ENCODE measurements around the gene ROCK2. TPM values are rescaled to one million over a fixed set of nuclear protein-coding genes. Genes with fewer than 3 reads are reported as not detected.

The ROCK2 gene
- total RNA-seq, 2 experiments from 2014 or later = 16.6 to 19.2 TPM

DNA sequence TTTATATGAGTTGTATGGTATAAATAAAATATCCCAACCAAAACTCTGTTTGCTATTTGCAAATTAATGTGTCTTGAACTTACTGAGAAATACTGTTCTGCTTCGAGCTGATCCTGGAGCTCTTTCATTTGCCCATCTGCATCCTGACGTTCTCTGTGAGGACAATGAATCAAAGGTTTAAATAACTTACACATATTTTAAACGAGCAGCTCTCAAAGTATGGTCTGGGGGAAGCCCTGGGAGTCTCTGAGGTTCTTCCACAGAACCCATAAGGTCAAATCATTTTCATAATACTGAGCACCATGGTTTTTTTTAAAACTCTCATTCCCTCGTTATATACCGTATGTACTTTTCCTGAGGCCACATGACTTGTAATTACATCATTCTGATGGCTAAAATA is 142.5 kb downstream of the ROCK2 start:
- ChIA-PET CTCF (interaction anchor here (1.1 kb wide), 1 partner anchor 118 kb away, joined by 3 read pairs; no protein-coding TSS in a partner anchor), POLR2A (no interaction called here)
- Mint-ChIP-seq H3K4me1 (ENCODE audit: low read depth) (peaks cover 16% of the 10 kb centered on the region), H3K27ac (no peak overlapping the region), H3K27me3 (no peaks in the 10 kb centered on the region), H3K4me3 (no peak overlapping the region), H3K36me3 (peaks cover 7% of the 10 kb centered on the region), H3K9me3 (no peaks in the 10 kb centered on the region)
- intact Hi-C loops (cut with micrococcal nuclease) = loop anchor here (2.0 to 10.0 kb wide), 2 partner anchors 47 to 143 kb away; partner anchors contain the start of genes ROCK2 and SLC66A3
- DNase-seq = no peak

DNA sequence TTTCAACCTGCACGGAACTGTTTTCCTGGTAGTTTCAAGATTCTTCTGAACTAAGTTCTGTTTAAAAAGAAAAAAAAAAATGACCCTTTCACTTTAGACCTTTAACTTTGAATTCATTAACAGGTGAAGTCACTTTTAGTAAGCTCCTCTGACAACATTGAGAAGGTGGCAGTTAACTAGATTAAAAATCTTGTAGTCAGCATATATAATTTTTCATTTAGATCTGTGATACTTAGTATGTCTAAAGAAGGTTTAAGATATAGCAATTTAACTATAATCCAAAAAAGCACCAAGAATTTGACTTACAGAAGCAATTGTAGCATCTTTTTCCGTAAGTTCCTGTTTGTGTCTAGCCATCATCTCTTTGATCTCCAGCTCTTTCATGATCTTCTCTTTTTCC is 143.8 kb downstream of the ROCK2 start:
- Mint-ChIP-seq H3K27me3 (no peaks in the 10 kb centered on the region), H3K36me3 (peaks cover 12% of the 10 kb centered on the region), H3K4me3 (no peak overlapping the region), H3K27ac (no peak overlapping the region), H3K9me3 (no peaks in the 10 kb centered on the region), H3K4me1 (ENCODE audit: low read depth) (peaks cover 16% of the 10 kb centered on the region)
- intact Hi-C loops (cut with micrococcal nuclease) = loop anchor here (10.0 kb wide), 1 partner anchor 144 kb away; the partner anchor contains the start of gene ROCK2
- ChIA-PET CTCF (interaction anchor here (0.7 to 1.9 kb wide), 5 partner anchors 15 to 383 kb away, joined by 3 to 7 read pairs (median 3); a partner anchor contains a TSS), POLR2A (no interaction called here)
- no peak for DNase-seq

DNA sequence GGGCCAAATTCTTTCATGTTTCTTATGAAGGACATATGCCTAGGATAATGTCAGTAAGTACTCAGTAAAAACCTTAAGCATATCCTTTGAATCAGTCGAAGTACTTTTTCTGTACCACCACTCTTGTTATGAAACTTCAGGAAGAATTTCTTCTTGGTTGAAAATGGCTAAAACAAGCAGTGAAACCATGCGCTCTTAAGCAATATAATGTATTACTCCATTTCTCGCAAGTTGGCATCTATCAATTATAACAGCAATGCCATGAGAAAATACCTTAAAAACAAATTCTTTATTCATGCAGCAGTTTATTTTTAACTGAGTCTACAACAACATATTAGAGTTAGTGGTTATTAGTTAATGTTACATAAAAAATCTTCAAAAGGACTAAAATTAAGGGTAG is 148.2 kb downstream of the ROCK2 start:
- Mint-ChIP-seq H3K27me3 (no peaks in the 10 kb centered on the region), H3K9me3 (no peaks in the 10 kb centered on the region), H3K4me1 (ENCODE audit: low read depth) (no peaks in the 10 kb centered on the region), H3K27ac (no peak overlapping the region), H3K4me3 (no peak overlapping the region), H3K36me3 (peaks cover 12% of the 10 kb centered on the region)
- DNase-seq = no peak
- CTCF ChIA-PET = no interaction called here
- POLR2A ChIA-PET = no interaction called here
- intact Hi-C loops (cut with micrococcal nuclease) = no loop called here

DNA sequence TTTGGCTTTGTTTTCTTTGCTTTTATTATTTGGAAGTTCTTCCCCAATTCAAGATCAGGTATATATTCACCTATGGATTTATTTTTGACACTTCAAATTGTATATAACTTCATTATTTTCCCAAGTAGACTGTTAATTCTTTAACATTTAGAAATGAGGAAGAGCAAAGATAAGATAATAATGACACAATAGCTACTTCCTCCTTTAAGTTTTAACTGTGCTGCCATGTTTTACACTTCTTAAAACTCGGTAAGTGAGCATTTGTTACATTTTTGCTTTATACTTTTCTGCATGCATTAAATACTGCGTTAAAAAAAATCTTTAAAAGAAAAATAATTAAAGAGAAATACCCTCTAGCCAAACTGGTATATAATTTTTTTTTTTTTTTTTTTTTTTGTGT is 156.7 kb downstream of the ROCK2 start:
- DNase-seq = no peak
- Mint-ChIP-seq H3K27ac (no peak overlapping the region), H3K4me3 (no peak overlapping the region), H3K9me3 (no peaks in the 10 kb centered on the region), H3K36me3 (peaks cover 2% of the 10 kb centered on the region), H3K4me1 (ENCODE audit: low read depth) (no peaks in the 10 kb centered on the region), H3K27me3 (no peaks in the 10 kb centered on the region)
- CTCF ChIA-PET = no interaction called here
- intact Hi-C loops (cut with micrococcal nuclease) = no loop called here
- POLR2A ChIA-PET = no interaction called here

DNA sequence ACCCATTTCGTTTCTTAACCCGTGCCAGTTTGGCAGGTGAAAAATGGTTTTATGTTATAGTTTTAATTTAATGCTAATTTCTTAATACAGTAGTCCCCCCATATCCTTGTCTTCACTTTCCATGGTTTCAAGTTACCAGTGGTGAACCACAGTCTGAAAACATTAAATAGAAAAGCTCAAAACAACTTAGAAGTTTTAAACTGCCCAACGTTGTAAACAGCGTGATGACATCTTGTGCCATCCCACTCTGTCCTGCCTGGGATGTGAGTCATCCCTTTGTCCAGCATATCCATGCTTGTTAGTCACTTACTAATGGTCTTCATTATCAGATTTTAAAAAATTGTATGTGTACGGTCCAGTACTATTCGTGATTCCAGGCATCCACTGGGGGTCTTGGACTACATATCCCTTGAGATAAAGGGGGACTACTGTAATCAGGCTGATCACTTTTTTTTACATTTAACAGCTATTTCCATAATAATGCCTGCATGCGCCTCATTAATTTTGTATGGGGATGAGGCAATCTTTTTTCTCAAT is 157.3 kb downstream of the ROCK2 start:
- CTCF ChIA-PET = no interaction called here

DNA sequence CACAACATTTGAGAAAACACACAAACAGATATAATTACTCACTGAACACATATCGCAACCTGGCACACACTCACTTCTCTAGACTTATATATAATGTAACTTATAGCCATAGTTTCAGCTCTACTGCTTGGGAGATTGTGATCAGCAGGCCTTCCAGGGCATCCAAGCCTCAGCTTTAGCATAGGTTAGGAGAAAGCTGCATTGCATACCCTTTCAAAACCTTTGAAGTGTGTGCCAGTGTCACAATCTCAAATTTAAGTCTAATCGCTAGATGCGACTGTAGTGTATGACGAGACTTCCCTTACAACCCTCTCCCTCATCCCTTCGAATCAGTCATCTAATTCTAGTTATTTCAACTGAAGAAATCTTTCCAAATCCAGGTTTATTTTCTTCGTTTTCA is 158.3 kb downstream of the ROCK2 start:
- H3K27ac Mint-ChIP-seq = no peak overlapping the region
- ChIA-PET CTCF (no interaction called here), POLR2A (interaction anchor here (0.9 kb wide), 1 partner anchor 10 kb away, joined by 3 read pairs; no protein-coding TSS in a partner anchor)
- no peaks in the 10 kb centered on the region for H3K27me3 Mint-ChIP-seq
- H3K4me3 Mint-ChIP-seq = no peak overlapping the region
- peaks cover under 1% of the 10 kb centered on the region for H3K36me3 Mint-ChIP-seq
- H3K9me3 Mint-ChIP-seq = no peaks in the 10 kb centered on the region
- no peak for DNase-seq
- intact Hi-C loops (cut with micrococcal nuclease) = no loop called here
- H3K4me1 Mint-ChIP-seq (ENCODE audit: low read depth) = no peaks in the 10 kb centered on the region

More for the DNA sequence above, 157.3 kb downstream of the ROCK2 start:
- intact Hi-C loops (cut with micrococcal nuclease) = no loop called here
- no peak for DNase-seq
- Mint-ChIP-seq H3K27me3 (no peaks in the 10 kb centered on the region), H3K4me1 (ENCODE audit: low read depth) (no peaks in the 10 kb centered on the region), H3K36me3 (peaks cover 2% of the 10 kb centered on the region), H3K27ac (no peak overlapping the region), H3K4me3 (no peak overlapping the region), H3K9me3 (no peaks in the 10 kb centered on the region)
- POLR2A ChIA-PET = no interaction called here

DNA sequence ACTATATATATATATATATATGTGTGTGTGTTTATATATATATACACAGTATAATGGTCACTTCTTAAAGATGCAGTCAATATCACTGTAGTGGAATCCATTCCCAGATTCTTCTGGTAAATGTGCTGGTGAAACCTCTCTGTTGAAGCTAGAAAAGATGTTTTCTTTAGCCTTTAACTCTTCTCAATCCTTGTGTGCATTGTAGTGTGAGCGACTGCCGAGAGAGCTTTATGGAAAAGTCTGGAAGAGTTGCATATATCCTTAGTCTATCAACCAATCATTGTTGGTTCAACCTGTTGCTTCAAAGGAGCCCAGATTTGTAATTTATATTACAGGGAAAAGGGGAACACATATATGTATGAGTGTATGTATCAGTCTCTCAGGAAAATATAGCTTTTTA is 161.5 kb downstream of the ROCK2 start:
- no peaks in the 10 kb centered on the region for H3K9me3 Mint-ChIP-seq
- DNase-seq = no peak
- POLR2A ChIA-PET = no interaction called here
- H3K36me3 Mint-ChIP-seq = no peaks in the 10 kb centered on the region
- H3K4me3 Mint-ChIP-seq = no peak overlapping the region
- intact Hi-C loops (cut with micrococcal nuclease) = no loop called here
- H3K27ac Mint-ChIP-seq = no peak overlapping the region
- no peaks in the 10 kb centered on the region for H3K4me1 Mint-ChIP-seq (ENCODE audit: low read depth)
- CTCF ChIA-PET = interaction anchor here (1.4 to 1.5 kb wide), 2 partner anchors 50 to 350 kb away, joined by 3 to 11 read pairs; a partner anchor contains a TSS
- no peaks in the 10 kb centered on the region for H3K27me3 Mint-ChIP-seq

DNA sequence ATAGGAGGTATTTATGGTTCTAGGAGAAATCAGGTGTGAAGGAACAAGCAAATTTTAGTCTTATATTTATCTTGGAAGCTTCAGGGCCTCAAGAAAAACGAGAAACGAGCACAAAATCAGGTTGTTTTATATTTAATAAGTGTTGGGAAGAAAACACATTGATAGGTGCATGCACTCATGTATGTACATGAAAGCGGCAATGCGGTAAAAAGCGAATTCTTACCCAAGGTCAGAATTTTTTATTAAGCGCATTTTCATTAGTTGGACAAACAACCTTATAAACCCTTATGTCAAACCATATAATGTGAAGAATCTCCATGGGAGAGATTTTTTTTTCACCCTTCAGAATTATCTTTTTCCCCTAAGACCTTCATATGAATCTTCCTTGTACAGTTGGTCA is 163.8 kb downstream of the ROCK2 start:
- intact Hi-C loops (cut with micrococcal nuclease) = no loop called here
- CTCF ChIA-PET = no interaction called here
- H3K36me3 Mint-ChIP-seq = no peaks in the 10 kb centered on the region
- no peak overlapping the region for H3K4me3 Mint-ChIP-seq
- H3K27me3 Mint-ChIP-seq = no peaks in the 10 kb centered on the region
- no peak overlapping the region for H3K27ac Mint-ChIP-seq
- POLR2A ChIA-PET = no interaction called here
- peaks cover 3% of the 10 kb centered on the region for H3K4me1 Mint-ChIP-seq (ENCODE audit: low read depth)
- H3K9me3 Mint-ChIP-seq = no peaks in the 10 kb centered on the region
- no peak for DNase-seq

DNA sequence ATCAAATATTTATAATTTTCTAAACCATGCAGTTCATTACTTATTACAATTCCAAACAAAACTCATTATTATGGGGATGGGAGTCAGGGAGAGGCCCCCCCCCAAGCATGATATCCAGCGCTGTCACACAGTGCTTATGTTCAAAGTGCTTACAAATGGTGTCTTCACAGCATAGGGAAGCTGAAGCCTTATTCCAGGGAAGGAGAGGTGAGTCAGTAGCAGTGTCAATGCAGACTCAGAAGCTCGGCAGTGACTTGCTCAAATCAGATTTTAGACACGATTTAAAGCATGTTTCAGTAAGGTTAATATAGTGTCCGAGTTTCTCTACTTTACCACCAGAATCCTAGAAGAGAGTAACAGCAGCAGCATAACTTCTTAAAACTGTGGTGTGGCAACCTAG is 164.5 kb downstream of the ROCK2 start:
- Mint-ChIP-seq H3K9me3 (no peaks in the 10 kb centered on the region), H3K27ac (no peak overlapping the region), H3K4me3 (no peak overlapping the region), H3K27me3 (no peaks in the 10 kb centered on the region), H3K36me3 (no peaks in the 10 kb centered on the region), H3K4me1 (ENCODE audit: low read depth) (peaks cover 10% of the 10 kb centered on the region)
- no peak for DNase-seq
- ChIA-PET POLR2A (no interaction called here), CTCF (no interaction called here)
- intact Hi-C loops (cut with micrococcal nuclease) = no loop called here

DNA sequence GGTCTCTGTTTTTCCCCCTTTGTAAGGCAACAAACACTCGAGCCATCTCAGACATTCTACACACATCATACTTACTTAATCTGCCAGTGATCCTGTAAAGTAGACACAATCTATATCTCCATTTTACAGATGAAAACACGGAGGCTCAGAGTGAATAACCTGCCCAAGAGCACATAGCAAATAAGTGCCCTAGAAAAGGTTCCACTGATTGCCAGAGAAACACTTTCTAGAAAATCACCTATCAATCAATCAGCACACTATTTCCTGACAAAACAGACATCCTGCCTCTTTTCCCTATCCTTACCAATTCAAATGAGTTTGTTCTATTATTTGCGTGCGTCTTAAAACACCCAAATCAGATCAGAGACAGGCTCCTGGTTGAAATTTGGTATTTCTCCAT is 165.2 kb downstream of the ROCK2 start:
- Mint-ChIP-seq H3K4me1 (ENCODE audit: low read depth) (peaks cover 11% of the 10 kb centered on the region), H3K27me3 (no peaks in the 10 kb centered on the region), H3K9me3 (no peaks in the 10 kb centered on the region), H3K4me3 (no peak overlapping the region), H3K27ac (no peak overlapping the region), H3K36me3 (no peaks in the 10 kb centered on the region)
- intact Hi-C loops (cut with micrococcal nuclease) = no loop called here
- POLR2A ChIA-PET = no interaction called here
- CTCF ChIA-PET = no interaction called here
- no peak for DNase-seq

DNA sequence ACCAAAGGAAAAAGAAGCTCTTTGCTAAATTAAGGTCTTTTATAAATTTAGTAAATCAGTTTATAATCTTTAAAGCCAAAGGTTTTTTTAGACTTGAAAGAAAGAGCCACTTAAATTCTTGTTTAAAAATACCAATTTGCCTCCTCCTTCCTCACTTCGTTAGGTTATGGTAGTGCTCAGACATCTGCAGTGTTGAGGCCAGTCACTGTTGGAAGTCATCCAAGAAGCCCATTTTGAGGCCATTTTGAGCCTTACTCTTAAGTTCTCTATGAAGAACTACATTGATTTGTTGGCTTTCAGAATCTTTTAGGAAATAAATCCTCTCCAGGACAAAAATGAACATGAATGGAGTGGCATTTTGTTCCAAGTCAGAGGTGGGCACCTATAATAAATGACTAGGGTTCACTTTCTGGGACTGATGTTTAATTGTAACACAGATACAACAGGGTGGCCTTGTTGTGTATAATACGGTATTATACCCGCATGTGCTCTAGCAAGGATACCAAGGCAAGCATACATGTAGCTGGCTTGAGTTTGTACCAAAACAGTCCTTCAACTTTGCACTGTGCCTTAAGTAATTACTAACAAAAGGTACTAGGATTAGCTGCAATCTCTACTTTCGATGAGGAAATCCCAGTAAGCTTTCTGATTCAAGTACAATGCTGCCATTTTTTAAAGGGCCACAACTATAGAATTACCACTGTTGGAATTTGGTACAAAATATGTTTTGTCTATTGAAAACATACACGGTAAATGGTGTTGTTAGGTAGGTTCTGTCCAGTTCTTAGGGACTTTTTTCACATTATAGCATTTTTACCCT is 166.4 kb downstream of the ROCK2 start:
- no peaks in the 10 kb centered on the region for H3K27me3 Mint-ChIP-seq
- DNase-seq = no peak
- POLR2A ChIA-PET = no interaction called here
- no peaks in the 10 kb centered on the region for H3K9me3 Mint-ChIP-seq
- CTCF ChIA-PET = no interaction called here
- intact Hi-C loops (cut with micrococcal nuclease) = no loop called here
- no peaks in the 10 kb centered on the region for H3K36me3 Mint-ChIP-seq
- no peak overlapping the region for H3K4me3 Mint-ChIP-seq
- H3K4me1 Mint-ChIP-seq (ENCODE audit: low read depth) = peaks cover 11% of the 10 kb centered on the region
- H3K27ac Mint-ChIP-seq = no peak overlapping the region

DNA sequence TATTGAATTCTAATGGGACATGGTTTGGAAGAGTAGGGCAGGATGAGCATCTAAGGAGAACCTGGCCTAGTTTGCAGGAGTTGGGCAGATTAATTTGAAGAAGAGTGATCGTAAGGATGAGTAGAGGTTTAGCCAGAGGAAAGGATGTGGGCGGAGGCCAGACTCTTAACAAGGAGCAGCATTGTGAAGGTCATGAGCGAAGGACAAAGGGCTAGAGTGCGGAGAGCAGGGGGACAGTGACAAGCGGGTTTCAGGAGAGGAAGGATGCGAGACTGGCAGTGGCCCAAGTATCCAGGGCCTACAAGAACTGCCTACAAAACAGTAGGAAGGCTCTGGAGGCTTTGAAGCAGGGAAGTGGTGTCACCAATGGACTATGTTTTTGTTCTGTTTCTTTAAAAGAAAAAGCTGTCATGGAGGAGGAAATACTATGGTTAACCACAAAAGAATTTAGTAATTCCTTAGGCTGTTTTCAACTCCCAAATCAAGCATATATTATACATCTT is 169.1 kb downstream of the ROCK2 start:
- POLR2A ChIA-PET = interaction anchor here (0.9 kb wide), 1 partner anchor 11 kb away, joined by 3 read pairs; no protein-coding TSS in a partner anchor
- Mint-ChIP-seq H3K36me3 (no peaks in the 10 kb centered on the region), H3K9me3 (no peaks in the 10 kb centered on the region), H3K4me3 (no peak overlapping the region), H3K27me3 (no peaks in the 10 kb centered on the region), H3K4me1 (ENCODE audit: low read depth) (peaks cover 11% of the 10 kb centered on the region), H3K27ac (peak overlapping the region; percentile 0)
- intact Hi-C loops (cut with micrococcal nuclease) = no loop called here
- CTCF ChIA-PET = no interaction called here
- no peak for DNase-seq

DNA sequence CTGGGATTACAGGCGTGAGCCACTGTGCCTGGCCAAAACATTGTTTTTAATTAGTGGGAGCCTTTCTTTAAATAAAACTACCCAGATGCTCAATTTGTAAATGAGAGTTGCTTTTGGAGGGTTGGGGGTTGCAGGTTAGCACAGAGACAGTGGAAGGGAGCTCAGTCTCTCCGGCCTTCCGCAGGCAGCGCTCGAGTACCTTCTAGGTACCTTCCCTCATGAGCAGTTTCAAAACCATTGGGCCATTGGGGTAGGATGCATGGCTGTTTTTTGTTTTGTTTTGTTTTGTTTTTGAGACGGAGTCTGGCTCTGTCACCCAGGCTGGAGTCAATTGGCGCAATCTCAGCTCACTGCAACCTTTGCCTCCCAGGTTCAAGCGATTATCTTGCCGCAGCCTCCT is 170.2 kb downstream of the ROCK2 start:
- H3K4me1 Mint-ChIP-seq (ENCODE audit: low read depth) = peaks cover 11% of the 10 kb centered on the region
- no peaks in the 10 kb centered on the region for H3K36me3 Mint-ChIP-seq
- POLR2A ChIA-PET = no interaction called here
- intact Hi-C loops (cut with micrococcal nuclease) = no loop called here
- no peak for DNase-seq
- H3K27me3 Mint-ChIP-seq = no peaks in the 10 kb centered on the region
- no peaks in the 10 kb centered on the region for H3K9me3 Mint-ChIP-seq
- no peak overlapping the region for H3K4me3 Mint-ChIP-seq
- no peak overlapping the region for H3K27ac Mint-ChIP-seq
- CTCF ChIA-PET = no interaction called here

Measured in activated CD4-positive, alpha-beta memory T cell treated with anti-CD3 and anti-CD28 coated beads for 36 hours (primary cell).